ENCODE results near the gene TMEM229A. TPM values are rescaled to one million over a fixed set of nuclear protein-coding genes. Genes with fewer than 3 reads are reported as not detected.
"Not testable (repeated sequence)": the region's sequence is repeated elsewhere in the genome, so short reads cannot be mapped to it uniquely, and the experiment has no call there.

Gene TMEM229A
- total RNA-seq, 4 donors from 2014 or later = 0.55 TPM; not detected in 3

GRCh38 chr7:124012864-124013263 lies 20.0 kb downstream of the TMEM229A start:
- no peak for DNase-seq
- TF ChIP-seq POLR2AphosphoS5 (IDR thresholded peaks at IDR 0.05) = no peak
- no peak for TF ChIP-seq POLR2A (IDR thresholded peaks at IDR 0.05)
- TF ChIP-seq, protein P1, sequence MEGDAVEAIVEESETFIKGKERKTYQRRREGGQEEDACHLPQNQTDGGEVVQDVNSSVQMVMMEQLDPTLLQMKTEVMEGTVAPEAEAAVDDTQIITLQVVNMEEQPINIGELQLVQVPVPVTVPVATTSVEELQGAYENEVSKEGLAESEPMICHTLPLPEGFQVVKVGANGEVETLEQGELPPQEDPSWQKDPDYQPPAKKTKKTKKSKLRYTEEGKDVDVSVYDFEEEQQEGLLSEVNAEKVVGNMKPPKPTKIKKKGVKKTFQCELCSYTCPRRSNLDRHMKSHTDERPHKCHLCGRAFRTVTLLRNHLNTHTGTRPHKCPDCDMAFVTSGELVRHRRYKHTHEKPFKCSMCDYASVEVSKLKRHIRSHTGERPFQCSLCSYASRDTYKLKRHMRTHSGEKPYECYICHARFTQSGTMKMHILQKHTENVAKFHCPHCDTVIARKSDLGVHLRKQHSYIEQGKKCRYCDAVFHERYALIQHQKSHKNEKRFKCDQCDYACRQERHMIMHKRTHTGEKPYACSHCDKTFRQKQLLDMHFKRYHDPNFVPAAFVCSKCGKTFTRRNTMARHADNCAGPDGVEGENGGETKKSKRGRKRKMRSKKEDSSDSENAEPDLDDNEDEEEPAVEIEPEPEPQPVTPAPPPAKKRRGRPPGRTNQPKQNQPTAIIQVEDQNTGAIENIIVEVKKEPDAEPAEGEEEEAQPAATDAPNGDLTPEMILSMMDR (IDR thresholded peaks at IDR 0.05) = no peak
- no peak for TF ChIP-seq EP300 (IDR thresholded peaks at IDR 0.05; ENCODE audit: low read depth)
- in situ Hi-C loops (cut with MboI; ENCODE audit: low pct_ligation_motif_present in 1 of 4, low pct_unique_long_range_greater_than_20kb in 1 of 4, low sequenced_read_pairs in 3 of 4) (no loop called here), intact Hi-C loops (cut with DNase I; ENCODE audit: low total_unique reads) (no loop called here)
- Histone ChIP-seq H3K4me3 (no peak overlapping the region), H3K27ac (no peak overlapping the region), H3K27me3 (no peaks in the 10 kb centered on the region), H3K4me1 (no peaks in the 10 kb centered on the region), H3K36me3 (no peaks in the 10 kb centered on the region), H3K9me3 (no peaks in the 10 kb centered on the region)
- WGBS, 2 donors (ENCODE audit: low coverage in 1 of 2) = 60 to 83% methylated on average over 1 to 3 of the region's 3 CpGs

DNA sequence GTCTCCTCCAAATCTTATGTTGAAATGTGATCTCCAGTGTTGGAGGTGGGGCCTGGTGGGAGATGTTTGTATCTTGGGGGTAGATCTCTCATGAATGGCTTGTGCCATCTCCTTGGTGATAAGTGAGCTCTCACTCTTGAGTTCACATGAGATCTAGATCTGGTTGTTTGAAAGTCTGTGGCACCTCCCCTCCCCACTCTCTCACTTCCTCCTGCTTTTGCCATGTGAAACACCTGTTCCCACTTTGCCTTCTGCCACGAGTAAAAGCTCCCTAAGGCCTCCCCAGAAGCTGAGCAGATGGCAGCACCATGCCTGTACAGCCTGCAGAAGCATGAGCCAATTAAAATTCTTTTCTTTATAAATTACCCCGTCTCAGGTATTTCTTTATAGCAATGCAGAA lies 23.5 kb downstream of the TMEM229A start:
- intact Hi-C loops (cut with DNase I; ENCODE audit: low total_unique reads) (no loop called here), in situ Hi-C loops (cut with MboI; ENCODE audit: low pct_ligation_motif_present in 1 of 4, low pct_unique_long_range_greater_than_20kb in 1 of 4, low sequenced_read_pairs in 3 of 4) (no loop called here)
- no peak for DNase-seq
- WGBS, 2 donors (ENCODE audit: low coverage in 1 of 2) = 53 to 78% methylated on average over 1 to 2 of the region's 2 CpGs
- Histone ChIP-seq H3K27ac (no peak overlapping the region), H3K4me3 (no peak overlapping the region), H3K4me1 (peaks cover 0 to 5% (median 0%) of the 10 kb centered on the region in 4 donors), H3K27me3 (no peaks in the 10 kb centered on the region), H3K36me3 (no peaks in the 10 kb centered on the region), H3K9me3 (no peaks in the 10 kb centered on the region)
- TF ChIP-seq POLR2A (IDR thresholded peaks at IDR 0.05) (no peak), EP300 (IDR thresholded peaks at IDR 0.05; ENCODE audit: low read depth) (no peak)

DNA sequence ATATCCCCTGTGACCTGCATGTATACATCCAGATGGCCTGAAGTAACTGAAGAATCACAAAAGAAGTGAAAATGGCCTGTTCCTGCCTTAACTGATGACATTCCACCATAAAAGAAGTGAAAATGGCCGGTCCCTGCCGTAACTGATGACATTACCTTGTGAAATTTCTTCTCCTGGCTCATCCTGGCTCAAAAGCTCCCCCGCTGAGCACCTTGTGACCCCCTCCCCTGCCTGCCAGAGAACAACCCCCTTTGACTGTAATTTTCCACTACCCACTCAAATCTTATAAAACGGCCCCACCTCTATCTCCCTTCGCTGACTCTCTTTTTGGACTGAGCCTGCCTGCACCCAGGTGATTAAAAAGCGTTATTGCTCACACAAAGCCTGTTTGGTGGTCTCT lies 24.6 kb downstream of the TMEM229A start:
- DNase-seq; H3K36me3 ChIP-seq; intact Hi-C loops (cut with DNase I; ENCODE audit: low total_unique reads); H3K4me1 ChIP-seq; H3K4me3 ChIP-seq; H3K9me3 ChIP-seq; in situ Hi-C loops (cut with MboI; ENCODE audit: low pct_ligation_motif_present in 1 of 4, low pct_unique_long_range_greater_than_20kb in 1 of 4, low sequenced_read_pairs in 3 of 4); H3K27ac ChIP-seq; H3K27me3 ChIP-seq: not testable (repeated sequence)
- WGBS, 2 donors (ENCODE audit: low coverage in 1 of 2) = 78 to 81% methylated on average over 4 to 6 of the region's 6 CpGs

- Histone ChIP-seq H3K27ac (no peak overlapping the region), H3K9me3 (no peaks in the 10 kb centered on the region), H3K4me3 (no peak overlapping the region), H3K27me3 (no peaks in the 10 kb centered on the region), H3K4me1 (no peaks in the 10 kb centered on the region), H3K36me3 (no peaks in the 10 kb centered on the region)
- intact Hi-C loops (cut with DNase I; ENCODE audit: low total_unique reads) (no loop called here), in situ Hi-C loops (cut with MboI; ENCODE audit: low pct_ligation_motif_present in 1 of 4, low pct_unique_long_range_greater_than_20kb in 1 of 4, low sequenced_read_pairs in 3 of 4) (no loop called here)
- WGBS, 2 donors (ENCODE audit: low coverage in 1 of 2) = 88 to 95% methylated on average over 3 of the region's 3 CpGs
- DNase-seq = no peak
- TF ChIP-seq, protein P1 (IDR thresholded peaks at IDR 0.05) = no peak
- TF ChIP-seq EP300 (IDR thresholded peaks at IDR 0.05; ENCODE audit: low read depth) (no peak), POLR2AphosphoS5 (IDR thresholded peaks at IDR 0.05) (no peak), POLR2A (IDR thresholded peaks at IDR 0.05) (no peak)
Observed at GRCh38 chr7:123999703-124000102, 33.2 kb downstream of the TMEM229A start.

- no peak overlapping the region for H3K4me3 ChIP-seq
- in situ Hi-C loops (cut with MboI; ENCODE audit: low pct_ligation_motif_present in 1 of 4, low pct_unique_long_range_greater_than_20kb in 1 of 4, low sequenced_read_pairs in 3 of 4) (no loop called here), intact Hi-C loops (cut with DNase I; ENCODE audit: low total_unique reads) (no loop called here)
- 71 to 92% methylated on average over 5 of the region's 5 CpGs for WGBS, 2 donors (ENCODE audit: low coverage in 1 of 2)
- no peaks in the 10 kb centered on the region for H3K36me3 ChIP-seq
- H3K27ac ChIP-seq = no peak overlapping the region
- H3K27me3 ChIP-seq = no peaks in the 10 kb centered on the region
- DNase-seq = no peak
- H3K4me1 ChIP-seq = no peaks in the 10 kb centered on the region
- H3K9me3 ChIP-seq = no peaks in the 10 kb centered on the region
- TF ChIP-seq POLR2A (IDR thresholded peaks at IDR 0.05) (no peak), POLR2AphosphoS5 (IDR thresholded peaks at IDR 0.05) (no peak)
Observed at GRCh38 chr7:123998921-123999320, 33.9 kb downstream of the TMEM229A start.

DNA sequence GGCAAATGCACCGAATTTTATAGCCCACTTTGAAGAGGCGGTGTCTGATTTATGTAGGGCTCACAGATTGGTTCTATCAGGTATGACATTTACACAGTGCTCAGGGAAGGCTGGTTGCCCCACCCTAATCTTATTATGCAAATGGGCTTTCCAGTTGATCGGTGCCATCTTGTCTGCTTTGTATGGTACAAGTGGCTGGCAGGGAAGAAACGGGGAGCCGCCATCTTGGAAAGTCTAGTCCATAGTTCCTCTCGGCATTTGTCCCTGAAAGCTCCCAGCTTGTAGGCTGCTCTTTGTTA lies 36.6 kb downstream of the TMEM229A start:
- Histone ChIP-seq H3K4me3 (no peak overlapping the region), H3K36me3 (no peaks in the 10 kb centered on the region), H3K27ac (no peak overlapping the region), H3K4me1 (no peaks in the 10 kb centered on the region), H3K27me3 (no peaks in the 10 kb centered on the region), H3K9me3 (no peaks in the 10 kb centered on the region)
- no peak for DNase-seq
- intact Hi-C loops (cut with DNase I; ENCODE audit: low total_unique reads) = no loop called here
- in situ Hi-C loops (cut with MboI; ENCODE audit: low pct_ligation_motif_present in 1 of 4, low pct_unique_long_range_greater_than_20kb in 1 of 4, low sequenced_read_pairs in 3 of 4) = no loop called here
- WGBS, 2 donors (ENCODE audit: low coverage in 1 of 2) = 83 to 90% methylated on average over 2 to 6 of the region's 6 CpGs
- TF ChIP-seq, protein P1 (IDR thresholded peaks at IDR 0.05) = no peak
- TF ChIP-seq POLR2AphosphoS5 (IDR thresholded peaks at IDR 0.05) (no peak), POLR2A (IDR thresholded peaks at IDR 0.05) (no peak), EP300 (IDR thresholded peaks at IDR 0.05; ENCODE audit: low read depth) (no peak)
